ENCODE data around the gene DCDC1.

GRCh38 chr11:30987819-30988218, 381.7 kb downstream of the DCDC1 start:
- TF ChIP-seq, protein P1, sequence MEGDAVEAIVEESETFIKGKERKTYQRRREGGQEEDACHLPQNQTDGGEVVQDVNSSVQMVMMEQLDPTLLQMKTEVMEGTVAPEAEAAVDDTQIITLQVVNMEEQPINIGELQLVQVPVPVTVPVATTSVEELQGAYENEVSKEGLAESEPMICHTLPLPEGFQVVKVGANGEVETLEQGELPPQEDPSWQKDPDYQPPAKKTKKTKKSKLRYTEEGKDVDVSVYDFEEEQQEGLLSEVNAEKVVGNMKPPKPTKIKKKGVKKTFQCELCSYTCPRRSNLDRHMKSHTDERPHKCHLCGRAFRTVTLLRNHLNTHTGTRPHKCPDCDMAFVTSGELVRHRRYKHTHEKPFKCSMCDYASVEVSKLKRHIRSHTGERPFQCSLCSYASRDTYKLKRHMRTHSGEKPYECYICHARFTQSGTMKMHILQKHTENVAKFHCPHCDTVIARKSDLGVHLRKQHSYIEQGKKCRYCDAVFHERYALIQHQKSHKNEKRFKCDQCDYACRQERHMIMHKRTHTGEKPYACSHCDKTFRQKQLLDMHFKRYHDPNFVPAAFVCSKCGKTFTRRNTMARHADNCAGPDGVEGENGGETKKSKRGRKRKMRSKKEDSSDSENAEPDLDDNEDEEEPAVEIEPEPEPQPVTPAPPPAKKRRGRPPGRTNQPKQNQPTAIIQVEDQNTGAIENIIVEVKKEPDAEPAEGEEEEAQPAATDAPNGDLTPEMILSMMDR (conservative IDR thresholded peaks at IDR 0.05): no peak
- no peak for TF ChIP-seq EZH2 (IDR thresholded peaks at IDR 0.05; ENCODE audit: low read depth)
